A172 (cell line): Measurements from ENCODE around the gene ATXN1L. TPM values are rescaled to one million over a fixed set of nuclear protein-coding genes. Genes with fewer than 3 reads are reported as not detected.
"Not testable (repeated sequence)": the region's sequence is repeated elsewhere in the genome, so short reads cannot be mapped to it uniquely, and the experiment has no call there.

Source experiments
- DNase-seq: peaks from one replicate; pipeline ENCODE4 v3.0.0-alpha.2; 2015; ENCODE audit warnings: low spot score
- total RNA-seq: library from RNA; depleted of rRNA; stranded (reverse); fragments of >200 nt; shearing (Covaris generic); gene quantifications from 2 replicates; pipeline ENCODE4 v1.2.3, GENCODE V29; 2014; rRNA removed

ATXN1L gene
- total RNA-seq, result 6.5 and 7.5 TPM in 2 replicates

GRCh38 chr16:71845639-71846430, at the start of gene ATXN1L:
Gene ATXN1L (plus strand): TSS chr16:71845976. CDS start chr16:71849741, 3,765 bp downstream.
- peak; percentile 67 for DNase-seq

- no peak for DNase-seq
These were observed 49.2 kb upstream of the ATXN1L start for GRCh38 chr16:71796501-71797097.

- DNase-seq, result no peak
These were observed 42.5 kb upstream of the ATXN1L start for GRCh38 chr16:71803305-71803690.

GRCh38 chr16:71807905-71808592, 37.7 kb upstream of the ATXN1L start:
- DNase-seq, result peak; percentile 31

GRCh38 chr16:71808593-71809459, 37.0 kb upstream of the ATXN1L start, which contains the start of gene AP1G1:
Gene AP1G1 (minus strand): TSS chr16:71808834. CDS start chr16:71789479, 19,355 bp downstream.
- DNase-seq, result peak; percentile 96

- not testable (repeated sequence) for DNase-seq
These were observed 35.6 kb upstream of the ATXN1L start for GRCh38 chr16:71810155-71810530.

GRCh38 chr16:71811261-71811803, 34.4 kb upstream of the ATXN1L start:
- no peak for DNase-seq

GRCh38 chr16:71817155-71817500, 28.6 kb upstream of the ATXN1L start:
- not testable (repeated sequence) for DNase-seq

- no peak for DNase-seq
These were observed 19.2 kb upstream of the ATXN1L start for GRCh38 chr16:71826533-71827017.

- DNase-seq, result no peak
These were observed 15.4 kb upstream of the ATXN1L start for GRCh38 chr16:71830359-71830758.

- DNase-seq, result not testable (repeated sequence)
These were observed 14.1 kb upstream of the ATXN1L start for GRCh38 chr16:71831698-71832097.

- DNase-seq, result not testable (repeated sequence)
These were observed 13.7 kb upstream of the ATXN1L start for GRCh38 chr16:71832112-71832511.

GRCh38 chr16:71834291-71834690, 11.5 kb upstream of the ATXN1L start:
- DNase-seq, result no peak

- no peak for DNase-seq
These were observed 8.6 kb upstream of the ATXN1L start for GRCh38 chr16:71837150-71837549.

- DNase-seq, result no peak
These were observed 5.7 kb upstream of the ATXN1L start for GRCh38 chr16:71840052-71840451.

- no peak for DNase-seq
These were observed 2.2 kb upstream of the ATXN1L start for GRCh38 chr16:71843572-71843971.

- DNase-seq, result no peak
These were observed 655 bp downstream of the ATXN1L start for GRCh38 chr16:71846431-71846830.

GRCh38 chr16:71847096-71847495, 1.3 kb downstream of the ATXN1L start:
- DNase-seq, result no peak

GRCh38 chr16:71848622-71849021, 2.8 kb downstream of the ATXN1L start:
- no peak for DNase-seq

GRCh38 chr16:71851746-71852145, 6.0 kb downstream of the ATXN1L start:
- no peak for DNase-seq

- no peak for DNase-seq
These were observed 6.4 kb downstream of the ATXN1L start for GRCh38 chr16:71852158-71852557.
